ENCODE measurements around the gene BAHCC1.
"Not testable (repeated sequence)": the region's sequence is repeated elsewhere in the genome, so short reads cannot be mapped to it uniquely, and the experiment has no call there.

Gene BAHCC1

DNA sequence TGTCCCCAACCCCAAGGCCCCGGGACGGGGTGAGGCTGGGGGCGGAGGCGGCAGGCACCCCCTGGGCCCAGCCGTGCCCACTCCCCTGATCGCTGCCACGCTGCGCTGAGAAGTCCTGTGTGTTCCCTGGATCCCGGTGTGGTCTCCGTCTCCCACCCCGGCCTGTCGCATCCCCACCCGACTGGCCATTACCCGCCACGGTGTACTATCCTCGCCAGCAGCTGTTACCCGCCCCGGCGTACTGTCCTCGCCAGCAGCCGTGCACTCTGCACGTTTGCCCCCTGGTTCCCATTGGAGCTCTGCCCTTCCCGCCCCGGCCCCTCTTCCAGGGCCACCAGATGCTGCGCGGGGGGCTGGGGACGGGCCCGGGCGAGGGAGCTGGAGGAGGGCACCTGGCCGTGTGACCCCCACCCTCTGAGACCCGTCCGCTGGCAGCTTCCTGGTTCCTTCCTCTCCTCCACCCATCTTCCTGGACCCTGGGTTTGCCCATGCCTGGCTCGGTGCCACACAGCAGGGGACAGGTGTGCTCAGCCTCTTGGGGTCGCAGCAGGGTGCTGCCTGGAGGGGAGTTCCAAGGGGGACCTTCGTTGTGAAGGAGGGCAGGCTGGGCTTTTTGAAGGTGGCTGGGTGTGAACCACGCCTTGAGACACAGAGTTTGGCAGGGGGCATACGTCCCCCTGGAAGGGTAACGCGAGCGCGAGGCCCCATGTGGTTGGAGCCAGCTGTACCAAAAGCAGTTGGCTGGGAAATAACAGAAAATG lies 19.7 kb downstream of the BAHCC1 start:
- no peak for DNase-seq

DNA sequence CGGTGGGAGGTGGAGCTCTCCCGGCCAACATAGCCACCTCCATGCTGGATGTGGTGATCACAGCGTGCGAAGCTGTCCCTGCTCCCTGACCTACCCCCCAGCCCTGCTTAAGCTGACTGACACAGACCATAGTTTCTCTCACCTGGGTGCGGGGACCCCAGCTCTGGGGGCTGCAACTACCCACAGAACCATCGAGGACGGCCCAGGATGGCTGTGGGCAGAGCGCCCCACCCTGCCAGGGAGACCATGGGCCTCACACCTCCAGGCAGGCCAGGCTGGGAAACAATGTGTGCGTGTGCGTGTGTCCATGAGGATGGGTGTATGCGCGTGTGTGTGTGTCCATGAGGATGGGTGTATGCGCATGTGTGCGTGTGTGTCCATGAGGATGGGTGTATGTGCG lies 20.4 kb downstream of the BAHCC1 start:
- DNase-seq: no peak

- DNase-seq: no peak
These were observed 21.4 kb downstream of the BAHCC1 start for GRCh38 chr17:81416612-81417011.

- DNase-seq: no peak
These were observed 22.0 kb downstream of the BAHCC1 start for GRCh38 chr17:81417049-81417878.

GRCh38 chr17:81417879-81418709 lies 22.8 kb downstream of the BAHCC1 start:
- no peak for DNase-seq

DNA sequence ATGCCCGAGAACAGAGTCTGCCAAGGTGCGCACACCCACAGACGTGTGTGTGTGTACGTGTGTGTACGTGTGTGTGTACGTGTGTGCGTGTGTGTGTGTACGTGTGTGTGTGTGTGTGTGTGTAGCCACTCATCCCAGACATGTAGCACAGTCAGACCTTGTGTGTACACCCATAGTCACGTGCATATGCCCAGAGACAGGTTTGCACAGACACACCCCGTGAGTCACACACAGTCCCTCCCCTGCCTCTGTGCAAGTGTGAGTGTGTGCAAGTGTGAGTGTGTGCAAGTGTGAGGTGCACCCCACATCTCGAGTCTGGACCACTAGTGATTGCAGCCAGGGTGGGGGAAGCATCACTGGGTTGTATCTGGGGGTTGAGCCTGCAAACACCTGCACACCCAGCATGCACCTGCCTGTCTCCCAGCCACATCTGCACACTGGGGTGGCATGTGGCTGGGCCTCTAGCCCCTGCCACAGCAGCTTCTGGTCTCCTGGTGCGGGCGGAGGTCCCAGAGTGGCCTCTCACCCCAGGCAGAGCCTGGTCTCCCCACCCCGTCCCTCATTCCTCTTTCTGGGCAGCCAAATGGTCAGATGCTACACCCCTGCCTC lies 23.6 kb downstream of the BAHCC1 start:
- DNase-seq: no peak

DNA sequence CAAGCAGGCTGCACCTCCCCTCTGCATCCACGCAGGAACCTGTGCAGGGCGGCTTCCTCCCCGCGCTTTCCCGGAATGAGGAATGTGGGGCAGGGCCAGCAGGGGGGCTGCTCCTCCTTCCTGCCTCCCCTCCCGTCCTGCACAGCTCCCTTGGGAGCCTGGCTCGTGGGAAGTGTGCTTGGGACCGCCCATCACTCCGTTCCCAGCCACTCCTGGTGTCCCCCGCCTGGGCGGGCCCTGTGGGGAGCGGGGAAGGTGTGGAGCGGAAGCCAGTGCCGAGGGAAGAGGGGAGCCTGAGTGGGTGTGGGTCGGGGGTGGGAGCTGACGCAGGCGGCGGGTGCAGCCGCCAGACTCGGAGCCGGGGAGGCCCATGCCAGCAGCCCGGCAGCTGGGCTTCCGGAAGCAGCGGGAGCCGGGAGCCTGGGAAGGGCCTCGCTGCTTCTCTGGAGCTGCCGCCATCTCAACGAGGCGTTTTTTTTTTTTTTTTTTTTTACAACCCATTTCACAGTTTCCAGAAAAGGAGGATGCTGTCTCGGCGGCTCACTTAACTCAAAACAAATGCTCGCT lies 24.1 kb downstream of the BAHCC1 start:
- no peak for DNase-seq

GRCh38 chr17:81419886-81420768 lies 24.9 kb downstream of the BAHCC1 start:
- DNase-seq: no peak

DNA sequence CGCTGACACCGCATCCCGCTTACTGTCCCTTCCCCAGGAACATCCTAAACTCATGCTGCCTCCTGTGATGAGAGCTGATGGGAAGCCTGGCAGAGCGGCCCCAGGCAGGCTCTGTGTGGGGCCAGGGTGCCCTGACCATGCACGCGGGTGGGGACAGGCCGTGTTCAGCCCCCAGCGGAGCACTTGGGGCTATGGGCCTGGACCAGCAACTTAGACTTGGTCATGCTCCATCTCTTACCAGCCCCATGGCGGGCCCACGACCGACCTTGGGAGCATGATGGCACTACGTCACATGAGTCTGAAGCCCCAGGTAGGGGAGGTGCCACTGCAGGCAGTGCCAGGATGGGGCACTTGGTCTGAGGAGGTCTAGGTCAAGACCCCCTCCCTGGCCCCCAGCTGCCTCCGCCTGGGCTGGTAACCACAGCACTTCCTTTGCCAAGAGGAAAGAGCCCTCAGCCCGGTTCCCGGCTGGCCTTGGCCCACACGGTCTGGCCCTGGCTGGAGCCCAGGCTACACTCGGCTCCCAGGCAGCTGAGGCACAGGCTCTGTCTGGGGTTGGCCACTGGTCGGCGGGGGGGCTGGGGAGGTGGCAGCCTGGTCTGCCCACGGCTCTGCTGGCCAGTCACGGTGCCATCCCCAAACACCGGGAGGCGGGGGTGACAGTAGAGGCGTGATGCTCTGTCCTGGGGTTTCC lies 25.7 kb downstream of the BAHCC1 start:
- DNase-seq: no peak

GRCh38 chr17:81422776-81423697 lies 27.8 kb downstream of the BAHCC1 start:
- DNase-seq: no peak

GRCh38 chr17:81423698-81424071 lies 28.4 kb downstream of the BAHCC1 start:
- no peak for DNase-seq

DNA sequence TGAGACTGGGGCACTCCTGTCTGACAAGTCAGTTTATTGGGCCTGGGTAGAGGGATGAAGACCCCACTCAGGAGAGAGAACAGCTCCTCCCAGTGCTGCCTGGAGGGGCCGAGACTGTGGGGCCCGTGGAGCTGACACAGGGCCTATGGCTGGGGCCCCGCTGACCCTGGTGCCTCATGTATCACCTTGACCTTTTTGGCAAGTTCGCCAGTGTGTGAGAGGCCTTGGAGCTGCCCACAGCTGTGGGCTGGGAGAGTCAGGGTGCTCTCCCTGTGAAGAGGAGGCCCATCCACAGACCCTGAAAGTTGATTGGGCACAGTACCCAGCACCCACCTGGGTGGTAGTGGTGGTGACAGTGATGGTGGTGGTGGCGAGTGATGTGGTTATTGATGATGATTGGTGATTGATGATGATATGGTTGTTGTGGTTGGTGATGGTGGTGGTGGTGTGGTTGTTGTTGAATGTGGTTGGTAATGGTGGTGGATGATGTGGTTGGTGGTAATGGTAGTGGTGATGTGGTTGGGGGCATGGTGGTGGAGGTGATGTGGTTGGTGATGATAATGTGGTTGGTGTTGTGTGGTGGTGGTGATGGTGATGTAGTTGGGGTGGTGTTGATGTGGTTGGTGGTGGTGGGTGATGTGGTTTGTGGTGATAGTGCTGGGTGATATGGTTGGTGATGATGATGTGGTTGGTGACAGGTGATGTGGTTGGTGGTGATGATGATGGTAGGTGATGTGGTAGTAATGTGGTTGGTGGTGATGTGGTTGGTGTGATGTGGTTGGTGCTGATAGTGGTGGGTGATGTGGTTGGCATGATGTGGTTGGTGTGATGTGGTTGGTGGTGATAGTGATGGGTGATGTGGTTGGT lies 29.1 kb downstream of the BAHCC1 start:
- no peak for DNase-seq

DNA sequence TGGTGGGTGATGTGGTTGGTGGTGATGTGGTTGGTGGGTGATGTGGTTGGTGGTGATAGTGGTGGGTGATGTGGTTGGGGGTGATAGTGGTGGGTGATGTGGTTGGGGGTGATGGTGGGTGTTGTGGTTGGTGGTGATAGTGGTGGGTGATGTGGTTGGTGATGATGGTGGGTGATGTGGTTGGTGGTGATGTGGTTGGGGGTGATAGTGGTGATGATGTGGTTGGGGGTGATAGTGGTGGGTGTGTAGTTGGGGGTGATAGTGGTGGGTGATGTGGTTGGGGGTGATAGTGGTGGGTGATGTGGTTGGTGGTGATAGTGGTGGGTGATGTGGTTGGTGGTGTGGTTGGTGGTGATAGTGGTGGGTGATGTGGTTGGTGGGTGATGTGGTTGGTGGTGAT lies 29.8 kb downstream of the BAHCC1 start:
- DNase-seq: not testable (repeated sequence)

- DNase-seq: not testable (repeated sequence)
These were observed 30.6 kb downstream of the BAHCC1 start for GRCh38 chr17:81425716-81426392.

DNA sequence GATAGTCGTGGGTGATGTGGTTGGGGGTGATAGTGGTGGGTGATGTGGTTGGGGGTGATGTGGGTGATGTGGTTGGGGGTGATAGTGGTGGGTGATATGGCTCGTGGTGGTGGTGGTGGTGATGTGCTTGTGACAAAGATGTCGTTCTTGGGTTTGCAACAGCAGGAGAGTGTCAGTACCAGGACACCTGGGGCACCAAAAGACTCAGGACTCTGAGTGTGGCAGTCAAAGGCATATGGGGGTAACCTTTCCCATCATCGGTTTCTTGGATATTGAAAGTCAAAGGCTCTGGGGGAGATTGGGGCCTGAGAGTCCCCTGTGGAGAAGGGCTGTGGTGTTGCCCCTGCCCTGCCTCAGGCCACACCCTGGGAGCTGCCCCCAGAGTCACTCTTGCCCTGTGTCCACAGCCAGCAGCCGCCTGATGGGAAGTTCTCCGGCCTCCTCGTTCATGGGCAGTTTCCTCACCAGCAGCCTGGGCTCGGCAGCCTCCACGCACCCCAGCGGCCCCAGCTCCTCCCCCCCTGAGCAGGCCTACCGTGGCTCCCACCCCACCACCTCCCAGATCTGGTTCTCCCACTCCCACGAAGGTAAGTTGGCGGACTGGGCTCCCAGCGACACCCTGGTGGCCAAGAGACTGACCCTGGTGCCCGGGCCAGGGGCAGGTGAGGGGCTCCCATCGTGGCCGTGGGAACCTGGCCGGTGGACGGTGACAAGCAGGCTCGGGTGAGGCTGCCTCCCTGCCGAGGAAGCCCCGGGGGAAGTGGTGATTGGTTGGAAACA lies 31.3 kb downstream of the BAHCC1 start:
- DNase-seq: no peak

- DNase-seq: no peak
These were observed 32.2 kb downstream of the BAHCC1 start for GRCh38 chr17:81427173-81428120.

Data from activated naive CD4-positive, alpha-beta T cell treated with Interleukin-2 at 50 U/mL for 16 hours (primary cell).